ENCODE measurements around the gene PER1.

The PER1 gene

GRCh38 chr17:8146381-8147140 lies 5.6 kb downstream of the PER1 start:
- no peak overlapping the region for H3K4me3 ChIP-seq (ENCODE audit: low read depth, low read length)
- TF ChIP-seq POLR2A (IDR thresholded peaks at IDR 0.05; ENCODE audit: extremely low read depth, insufficient read length) (no peak), MAX (IDR thresholded peaks at IDR 0.05; ENCODE audit: low read depth, low read length) (no peak), CTCF (IDR thresholded peaks at IDR 0.05; ENCODE audit: low read depth, low read length) (no peak), MYC (IDR thresholded peaks at IDR 0.05; ENCODE audit: low read depth, low read length) (no peak)
- no peak for DNase-seq (ENCODE audit: low read depth)

- TF ChIP-seq CTCF (IDR thresholded peaks at IDR 0.05; ENCODE audit: low read depth, low read length), result no peak
- TF ChIP-seq POLR2A (IDR thresholded peaks at IDR 0.05; ENCODE audit: extremely low read depth, insufficient read length), result no peak
- TF ChIP-seq MYC (IDR thresholded peaks at IDR 0.05; ENCODE audit: low read depth, low read length), result no peak
- no peak for TF ChIP-seq MAX (IDR thresholded peaks at IDR 0.05; ENCODE audit: low read depth, low read length)
- no peak overlapping the region for H3K4me3 ChIP-seq (ENCODE audit: low read depth, low read length)
- no peak for DNase-seq (ENCODE audit: low read depth)
Measured at GRCh38 chr17:8145811-8146210, 6.4 kb downstream of the PER1 start.

- TF ChIP-seq MAX (IDR thresholded peaks at IDR 0.05; ENCODE audit: low read depth, low read length), result no peak
- no peak overlapping the region for H3K4me3 ChIP-seq (ENCODE audit: low read depth, low read length)
- no peak for DNase-seq (ENCODE audit: low read depth)
Measured at GRCh38 chr17:8144401-8145231, 7.6 kb downstream of the PER1 start.

GRCh38 chr17:8143581-8144400 lies 8.4 kb downstream of the PER1 start:
- TF ChIP-seq CTCF (IDR thresholded peaks at IDR 0.05; ENCODE audit: low read depth, low read length) (no peak), POLR2A (IDR thresholded peaks at IDR 0.05; ENCODE audit: extremely low read depth, insufficient read length) (no peak), MAX (IDR thresholded peaks at IDR 0.05; ENCODE audit: low read depth, low read length) (no peak), MYC (IDR thresholded peaks at IDR 0.05; ENCODE audit: low read depth, low read length) (no peak)
- no peak overlapping the region for H3K4me3 ChIP-seq (ENCODE audit: low read depth, low read length)
- no peak for DNase-seq (ENCODE audit: low read depth)

- TF ChIP-seq MAX (IDR thresholded peaks at IDR 0.05; ENCODE audit: low read depth, low read length), result no peak
- no peak for TF ChIP-seq POLR2A (IDR thresholded peaks at IDR 0.05; ENCODE audit: extremely low read depth, insufficient read length)
- no peak for TF ChIP-seq MYC (IDR thresholded peaks at IDR 0.05; ENCODE audit: low read depth, low read length)
- no peak for TF ChIP-seq CTCF (IDR thresholded peaks at IDR 0.05; ENCODE audit: low read depth, low read length)
- no peak for DNase-seq (ENCODE audit: low read depth)
- H3K4me3 ChIP-seq (ENCODE audit: low read depth, low read length), result no peak overlapping the region
Measured at GRCh38 chr17:8142887-8143580, 9.2 kb downstream of the PER1 start.

Data from NB4 (cell line).